ENCODE measurements around the gene SLC22A2.

DNA sequence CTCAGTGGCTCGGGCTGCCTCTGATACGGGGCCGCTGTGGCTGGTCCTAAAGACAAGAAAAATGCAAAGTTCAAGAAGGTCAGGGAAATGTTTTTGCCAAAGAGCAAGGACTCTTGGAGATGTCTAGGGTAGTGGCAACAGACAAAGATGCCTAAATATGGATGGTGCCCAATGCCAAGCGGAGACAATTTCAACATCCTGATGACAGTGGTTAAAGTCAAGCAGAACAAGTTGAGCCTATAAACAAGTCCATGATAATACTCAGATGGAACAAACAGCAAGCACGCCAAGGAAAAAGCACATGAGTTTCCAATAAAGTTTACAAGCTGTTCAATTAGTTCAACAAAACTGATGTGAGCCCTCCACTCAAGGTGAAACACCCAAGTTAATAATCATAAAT lies 85.9 kb downstream of the SLC22A2 start:
- TF ChIP-seq CTCF (IDR thresholded peaks at IDR 0.05; ENCODE audit: insufficient read depth, low read depth, low read length) (no peak), EZH2 (IDR thresholded peaks at IDR 0.05; ENCODE audit: insufficient read depth, low read length) (no peak)

All from astrocyte (in vitro differentiated cells and primary cell).